ENCODE data around the gene CORIN.

GRCh38 chr4:47786958-47787370, 50.9 kb downstream of the CORIN start:
- TF ChIP-seq CTCF (conservative IDR thresholded peaks at IDR 0.05; ENCODE audit: low read depth in 2 of 2) (no peak), POLR2AphosphoS5 (IDR thresholded peaks at IDR 0.05; ENCODE audit: low read depth) (no peak), EZH2 (IDR thresholded peaks at IDR 0.05; ENCODE audit: low read depth, unreplicated experiment) (no peak)

Measured in GM23338 (cell line).